Stimulated activated CD4-positive, alpha-beta T cell treated with anti-CD3 and anti-CD28 coated beads, Interleukin-4, amount 100 ng/mL, for 1 hour (primary cell): ENCODE results near the gene EBF3.

ENCODE experiments used
- DNase-seq: peaks from one replicate; pipeline ENCODE4 v3.0.0-alpha.2; 2020

The EBF3 gene

GRCh38 chr10:129942936-129943715 lies 20.9 kb downstream of the EBF3 start:
- DNase-seq, result no peak

GRCh38 chr10:129942391-129942790 lies 21.7 kb downstream of the EBF3 start:
- no peak for DNase-seq

- no peak for DNase-seq
Observed at GRCh38 chr10:129942019-129942277, 22.1 kb downstream of the EBF3 start.

- no peak for DNase-seq
Observed at GRCh38 chr10:129941199-129942018, 22.7 kb downstream of the EBF3 start.

GRCh38 chr10:129940617-129941198 lies 23.4 kb downstream of the EBF3 start:
- DNase-seq, result no peak

GRCh38 chr10:129939416-129940275 lies 24.4 kb downstream of the EBF3 start:
- no peak for DNase-seq

GRCh38 chr10:129938460-129938859 lies 25.6 kb downstream of the EBF3 start:
- no peak for DNase-seq

- no peak for DNase-seq
Observed at GRCh38 chr10:129937351-129937751, 26.7 kb downstream of the EBF3 start.

- no peak for DNase-seq
Observed at GRCh38 chr10:129936923-129937300, 27.2 kb downstream of the EBF3 start.

GRCh38 chr10:129936266-129936922 lies 27.7 kb downstream of the EBF3 start:
- DNase-seq, result no peak

- no peak for DNase-seq
Observed at GRCh38 chr10:129935867-129936152, 28.3 kb downstream of the EBF3 start.

GRCh38 chr10:129935102-129935866 lies 28.8 kb downstream of the EBF3 start:
- DNase-seq, result no peak

- DNase-seq, result no peak
Observed at GRCh38 chr10:129934196-129934925, 29.7 kb downstream of the EBF3 start.

- DNase-seq, result no peak
Observed at GRCh38 chr10:129933456-129934092, 30.5 kb downstream of the EBF3 start.

GRCh38 chr10:129932751-129933433 lies 31.2 kb downstream of the EBF3 start:
- DNase-seq, result no peak

- no peak for DNase-seq
Observed at GRCh38 chr10:129932182-129932581, 31.9 kb downstream of the EBF3 start.

GRCh38 chr10:129929343-129930292 lies 34.5 kb downstream of the EBF3 start:
- no peak for DNase-seq

GRCh38 chr10:129927351-129928120 lies 36.5 kb downstream of the EBF3 start:
- no peak for DNase-seq
